Type B pancreatic cell (in vitro differentiated cells): ENCODE measurements around the gene BPIFB6. TPM values are rescaled to one million over a fixed set of nuclear protein-coding genes. Genes with fewer than 3 reads are reported as not detected.

Experiments used
- DNase-seq: peaks from one replicate; pipeline ENCODE4 v3.0.0; 2021; ENCODE audit warnings: mixed read lengths; ENCODE audit not compliant: unreplicated experiment; ENCODE audit errors: extremely low spot score
- H3K27ac Mint-ChIP-seq: 2 replicates; pipeline ENCODE4 v1.8.0; 2021; ENCODE audit warnings: mild to moderate bottlenecking, mixed read lengths
- H3K27me3 Mint-ChIP-seq: 2 replicates; pipeline ENCODE4 v1.8.0; 2021; ENCODE audit warnings: mixed read lengths
- H3K36me3 Mint-ChIP-seq: 2 replicates; pipeline ENCODE4 v1.8.0; 2021; ENCODE audit warnings: mixed read lengths
- H3K4me1 Mint-ChIP-seq: one replicate; pipeline ENCODE4 v1.8.0; 2021; ENCODE audit warnings: mixed read lengths; ENCODE audit not compliant: unreplicated experiment
- H3K4me3 Mint-ChIP-seq: 2 replicates; pipeline ENCODE4 v1.8.0; 2021; ENCODE audit warnings: mild to moderate bottlenecking, mixed read lengths
- H3K9me3 Mint-ChIP-seq: 2 replicates; pipeline ENCODE4 v1.8.0; 2021; ENCODE audit warnings: mixed read lengths
- total RNA-seq: library from RNA; stranded (reverse); gene quantifications from 2 replicates; pipeline ENCODE4 v1.2.1, GENCODE V29; 2021; ENCODE audit warnings: low replicate concordance
- TF ChIP-seq, protein P1 (sequence below): fragments of 200-600 bp; sonication (generic); conservative IDR thresholded peaks from 2 replicates; pipeline ENCODE4 v1.5.0; 2021; ENCODE audit warnings: antibody characterized with exemption, mild to moderate bottlenecking

Gene BPIFB6
- total RNA-seq, 1 donor from 2014 or later, result not detected

DNA sequence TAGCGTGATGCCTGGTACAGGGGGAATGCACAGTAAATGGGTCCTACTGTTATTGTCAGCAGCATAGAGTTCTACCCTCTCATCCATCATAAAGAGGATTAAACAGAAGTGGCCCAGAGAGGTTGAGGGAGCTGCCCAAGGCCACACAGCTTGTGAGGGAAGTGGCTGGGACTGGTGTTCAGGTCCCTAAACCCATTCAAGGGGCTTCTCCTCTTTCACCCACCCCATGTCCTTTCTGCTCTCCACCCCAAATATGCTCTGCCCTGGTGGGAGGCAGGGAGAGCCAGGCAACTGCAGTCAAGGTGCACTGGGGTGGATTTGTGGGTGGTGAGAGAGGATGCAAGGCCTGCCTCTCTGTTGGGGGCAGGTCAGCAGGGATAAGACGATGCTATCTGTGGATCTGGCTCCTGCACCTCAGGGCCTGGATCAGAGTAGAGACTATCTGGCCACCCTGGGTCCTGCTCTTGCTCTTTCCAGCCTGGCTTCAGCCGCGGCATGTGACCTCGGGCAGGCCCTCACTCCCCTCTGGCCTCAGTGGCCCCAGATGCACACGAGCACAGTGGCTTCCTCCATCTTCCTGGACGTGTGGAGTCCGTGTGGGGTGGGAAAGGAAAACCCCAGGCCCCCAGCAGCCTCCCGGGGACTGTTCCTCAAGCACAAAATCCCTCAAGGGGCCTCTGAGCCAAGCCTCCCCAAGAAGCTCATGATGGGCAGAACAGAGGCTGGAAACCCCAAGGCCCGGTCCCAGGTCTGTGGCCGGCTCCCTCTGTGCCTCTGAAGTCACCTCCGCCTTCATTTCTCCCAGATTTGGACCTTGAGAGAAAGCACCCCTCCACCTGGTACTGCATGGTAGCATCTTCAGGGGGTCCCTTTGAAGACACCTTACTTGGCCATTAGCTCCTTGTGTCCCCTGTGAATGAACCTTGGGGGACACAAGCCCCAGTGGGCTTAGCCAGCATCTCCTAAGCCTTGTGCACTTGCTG, 3.4 kb upstream of the BPIFB6 start:
- TF ChIP-seq, protein P1, sequence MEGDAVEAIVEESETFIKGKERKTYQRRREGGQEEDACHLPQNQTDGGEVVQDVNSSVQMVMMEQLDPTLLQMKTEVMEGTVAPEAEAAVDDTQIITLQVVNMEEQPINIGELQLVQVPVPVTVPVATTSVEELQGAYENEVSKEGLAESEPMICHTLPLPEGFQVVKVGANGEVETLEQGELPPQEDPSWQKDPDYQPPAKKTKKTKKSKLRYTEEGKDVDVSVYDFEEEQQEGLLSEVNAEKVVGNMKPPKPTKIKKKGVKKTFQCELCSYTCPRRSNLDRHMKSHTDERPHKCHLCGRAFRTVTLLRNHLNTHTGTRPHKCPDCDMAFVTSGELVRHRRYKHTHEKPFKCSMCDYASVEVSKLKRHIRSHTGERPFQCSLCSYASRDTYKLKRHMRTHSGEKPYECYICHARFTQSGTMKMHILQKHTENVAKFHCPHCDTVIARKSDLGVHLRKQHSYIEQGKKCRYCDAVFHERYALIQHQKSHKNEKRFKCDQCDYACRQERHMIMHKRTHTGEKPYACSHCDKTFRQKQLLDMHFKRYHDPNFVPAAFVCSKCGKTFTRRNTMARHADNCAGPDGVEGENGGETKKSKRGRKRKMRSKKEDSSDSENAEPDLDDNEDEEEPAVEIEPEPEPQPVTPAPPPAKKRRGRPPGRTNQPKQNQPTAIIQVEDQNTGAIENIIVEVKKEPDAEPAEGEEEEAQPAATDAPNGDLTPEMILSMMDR, result no peak
- Mint-ChIP-seq H3K9me3 (peaks cover under 1% of the 10 kb centered on the region), H3K36me3 (no peaks in the 10 kb centered on the region), H3K4me3 (no peak overlapping the region), H3K27ac (no peak overlapping the region), H3K27me3 (peaks cover 15% of the 10 kb centered on the region), H3K4me1 (no peaks in the 10 kb centered on the region)
- no peak for DNase-seq

- Mint-ChIP-seq H3K27ac (no peak overlapping the region), H3K9me3 (peaks cover 4% of the 10 kb centered on the region), H3K4me1 (no peaks in the 10 kb centered on the region), H3K36me3 (no peaks in the 10 kb centered on the region), H3K27me3 (peaks cover 19% of the 10 kb centered on the region), H3K4me3 (no peak overlapping the region)
- DNase-seq, result no peak
- TF ChIP-seq, protein P1, result no peak
Observed at GRCh38 chr20:33028875-33029274, 2.6 kb upstream of the BPIFB6 start.

- Mint-ChIP-seq H3K36me3 (no peaks in the 10 kb centered on the region), H3K9me3 (peaks cover 4% of the 10 kb centered on the region), H3K4me1 (no peaks in the 10 kb centered on the region), H3K27me3 (peaks cover 23% of the 10 kb centered on the region), H3K4me3 (no peak overlapping the region), H3K27ac (no peak overlapping the region)
- DNase-seq, result no peak
- TF ChIP-seq, protein P1, result no peak
Observed at GRCh38 chr20:33030076-33030475, 1.4 kb upstream of the BPIFB6 start.

- Mint-ChIP-seq H3K27ac (no peak overlapping the region), H3K27me3 (peaks cover 25% of the 10 kb centered on the region), H3K36me3 (no peaks in the 10 kb centered on the region), H3K9me3 (peaks cover 4% of the 10 kb centered on the region), H3K4me3 (no peak overlapping the region), H3K4me1 (no peaks in the 10 kb centered on the region)
- TF ChIP-seq, protein P1, result no peak
- DNase-seq, result no peak
Observed at GRCh38 chr20:33030569-33030968, 879 bp upstream of the BPIFB6 start.

DNA sequence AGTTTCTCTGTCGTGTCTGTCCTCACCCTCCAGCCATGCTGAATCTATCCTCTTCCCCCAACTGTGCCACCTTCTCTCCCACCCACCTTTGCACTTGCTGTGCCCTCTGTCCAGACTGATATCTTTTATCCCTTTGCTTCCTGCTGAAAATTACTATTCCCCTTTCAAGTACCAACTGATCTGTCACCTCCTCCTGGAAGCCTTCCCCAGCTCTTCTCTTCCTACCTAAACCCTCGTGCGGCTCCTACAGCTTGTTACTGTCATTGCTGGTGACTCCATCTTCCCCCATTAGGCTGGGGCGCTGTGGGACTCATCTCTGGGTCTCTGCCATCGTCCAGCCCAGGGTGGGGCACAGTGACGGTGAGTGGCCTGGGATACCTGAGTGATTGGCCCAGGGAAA, 1.1 kb downstream of the BPIFB6 start:
- DNase-seq, result no peak
- Mint-ChIP-seq H3K27ac (no peak overlapping the region), H3K36me3 (no peaks in the 10 kb centered on the region), H3K9me3 (peaks cover 4% of the 10 kb centered on the region), H3K4me3 (no peak overlapping the region), H3K27me3 (peaks cover 25% of the 10 kb centered on the region), H3K4me1 (no peaks in the 10 kb centered on the region)
- TF ChIP-seq, protein P1, result no peak
